GM12878 (cell line): ENCODE data around the gene BSND.

Experiments used
- CTCF ChIP-seq, 3 experiments: IDR thresholded peaks in 2 of 3; conservative IDR thresholded peaks in 1 of 3; 2 replicates each; pipeline ENCODE4 v1.5.1; 2011; ENCODE audit warnings: low read depth in 3 of 3, low read length in 3 of 3, mild to moderate bottlenecking in 3 of 3, control low read depth in 2 of 3, moderate library complexity in 2 of 3, inconsistent platforms in 1 of 3, mixed read lengths in 1 of 3; ENCODE audit not compliant: control insufficient read depth in 2 of 3, insufficient read depth in 1 of 3; ENCODE audit errors: extremely low read depth in 1 of 3
- EP300 ChIP-seq, 2 experiments: fragments of 150-350 bp in 1 of 2; IDR thresholded peaks; 2 replicates each; pipeline ENCODE4 v1.6.1; 2011 to 2012; ENCODE audit warnings: low read depth in 2 of 2, low read length in 2 of 2, borderline replicate concordance in 1 of 2, improper control_type of control experiment in 1 of 2, inconsistent platforms in 1 of 2; ENCODE audit not compliant: control insufficient read depth in 1 of 2
- SREBF1 ChIP-seq: IDR thresholded peaks from 2 replicates; pipeline ENCODE4 v1.6.1; 2012; ENCODE audit warnings: mild to moderate bottlenecking, low read length
- USF1 ChIP-seq: IDR thresholded peaks from 2 replicates; pipeline ENCODE4 v1.6.1; 2011; ENCODE audit warnings: borderline replicate concordance, low read depth, mild to moderate bottlenecking, moderate library complexity, mixed read lengths, low read length; ENCODE audit not compliant: insufficient read depth; ENCODE audit errors: extremely low read length

DNA sequence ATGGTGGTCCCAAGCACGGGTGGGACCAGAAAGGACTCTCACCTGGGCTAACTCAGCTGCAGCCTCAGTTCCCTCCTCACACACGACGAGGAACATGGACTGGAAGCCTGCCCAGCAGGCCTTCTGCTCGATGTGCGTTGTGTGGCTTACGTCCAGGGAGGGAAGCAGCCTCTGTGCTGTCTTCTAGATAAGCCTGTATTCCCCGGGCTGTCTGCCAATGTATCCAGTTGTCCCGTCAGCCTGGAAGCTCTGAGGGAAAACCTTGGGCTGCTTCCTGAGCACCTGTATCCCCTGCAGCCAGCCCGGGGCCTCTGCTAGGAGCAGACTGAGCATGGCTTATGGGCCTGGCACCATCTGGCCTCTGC is 51.2 kb downstream of the BSND start:
- no peak for TF ChIP-seq EP300 (IDR thresholded peaks at IDR 0.05; ENCODE audit: borderline replicate concordance in 1 of 2, control insufficient read depth in 1 of 2, low read depth in 2 of 2, low read length in 2 of 2)
- TF ChIP-seq SREBF1, result no peak
- TF ChIP-seq USF1, result no peak
- TF ChIP-seq CTCF (IDR thresholded peaks at IDR 0.05 in 2 of 3, conservative IDR thresholded peaks at IDR 0.05 in 1 of 3; ENCODE audit: control insufficient read depth in 2 of 3, extremely low read depth in 1 of 3, insufficient read depth in 1 of 3, low read depth in 3 of 3, low read length in 3 of 3), result no peak
